C4-2B (cell line): ENCODE data around the gene FEZF1.

ENCODE experiments used
- H3K27ac ChIP-seq: fragments of 450-650 bp; 2 replicates; pipeline ENCODE4 v1.5.1; 2017
- CTCF ChIP-seq: fragments of 450-650 bp; conservative IDR thresholded peaks from 2 replicates; pipeline ENCODE4 v1.5.1; 2017; ENCODE audit warnings: mild to moderate bottlenecking
- ZFX ChIP-seq: fragments of 450-650 bp; IDR thresholded peaks from 2 replicates; pipeline ENCODE4 v1.6.1; 2017

FEZF1 gene

GRCh38 chr7:122337011-122337410 lies 32.5 kb upstream of the FEZF1 start:
- no peak overlapping the region for H3K27ac ChIP-seq
- TF ChIP-seq ZFX, result no peak
- TF ChIP-seq CTCF, result no peak

GRCh38 chr7:122329145-122329802 lies 24.7 kb upstream of the FEZF1 start:
- no peak overlapping the region for H3K27ac ChIP-seq

GRCh38 chr7:122327969-122328368 lies 23.4 kb upstream of the FEZF1 start:
- H3K27ac ChIP-seq, result no peak overlapping the region
- no peak for TF ChIP-seq ZFX

More at GRCh38 chr7:122329145-122329802, 24.7 kb upstream of the FEZF1 start:
- TF ChIP-seq CTCF (no peak), ZFX (no peak)

- H3K27ac ChIP-seq, result no peak overlapping the region
- TF ChIP-seq ZFX (no peak), CTCF (no peak)
Observed at GRCh38 chr7:122316467-122317388, 12.2 kb upstream of the FEZF1 start.

- TF ChIP-seq CTCF (no peak), ZFX (no peak)
- no peak overlapping the region for H3K27ac ChIP-seq
Observed at GRCh38 chr7:122315507-122316466, 11.2 kb upstream of the FEZF1 start.

GRCh38 chr7:122314284-122314683 lies 9.7 kb upstream of the FEZF1 start:
- TF ChIP-seq ZFX (no peak), CTCF (no peak)

GRCh38 chr7:122312789-122313188 lies 8.2 kb upstream of the FEZF1 start:
- TF ChIP-seq CTCF (no peak), ZFX (no peak)
- H3K27ac ChIP-seq, result no peak overlapping the region

More at GRCh38 chr7:122314284-122314683, 9.7 kb upstream of the FEZF1 start:
- H3K27ac ChIP-seq, result no peak overlapping the region
